Midbrain (tissue), 1 donor: ENCODE measurements around the gene CFAP73.
A peak's percentile ranks its signal among the peaks of the same experiment; 100 is the strongest.

Source experiments
- DNase-seq: peaks from one replicate; lab custom pipeline; 2025; lab: John Stamatoyannopoulos, UW

The CFAP73 gene

GRCh38 chr12:113164014-113164413 lies 14.5 kb downstream of the CFAP73 start:
- no peak for DNase-seq

GRCh38 chr12:113165521-113166450 lies 16.3 kb downstream of the CFAP73 start:
- DNase-seq, result no peak

- no peak for DNase-seq
Measured at GRCh38 chr12:113167868-113168267, 18.3 kb downstream of the CFAP73 start.

- DNase-seq, result no peak
Measured at GRCh38 chr12:113169697-113170096, 20.2 kb downstream of the CFAP73 start.

- no peak for DNase-seq
Measured at GRCh38 chr12:113170457-113170856, 20.9 kb downstream of the CFAP73 start.

- DNase-seq, result no peak
Measured at GRCh38 chr12:113170926-113171325, 21.4 kb downstream of the CFAP73 start.

- no peak for DNase-seq
Measured at GRCh38 chr12:113171543-113171942, 22.0 kb downstream of the CFAP73 start.

GRCh38 chr12:113172185-113172584 lies 22.7 kb downstream of the CFAP73 start:
- no peak for DNase-seq

GRCh38 chr12:113173081-113173698 lies 23.7 kb downstream of the CFAP73 start:
- no peak for DNase-seq

- peak; percentile 67 for DNase-seq
Measured at GRCh38 chr12:113174461-113175384, 25.2 kb downstream of the CFAP73 start.

GRCh38 chr12:113179023-113179422 lies 29.5 kb downstream of the CFAP73 start:
- DNase-seq, result no peak

- DNase-seq, result no peak
Measured at GRCh38 chr12:113180333-113180732, 30.8 kb downstream of the CFAP73 start.

- no peak for DNase-seq
Measured at GRCh38 chr12:113181975-113182374, 32.5 kb downstream of the CFAP73 start.

GRCh38 chr12:113183030-113183589 lies 33.6 kb downstream of the CFAP73 start:
- DNase-seq, result no peak

- no peak for DNase-seq
Measured at GRCh38 chr12:113184098-113184899, 34.8 kb downstream of the CFAP73 start.

GRCh38 chr12:113184900-113185179 lies 35.3 kb downstream of the CFAP73 start:
- peak; percentile 77 for DNase-seq

GRCh38 chr12:113185180-113186032 lies 35.9 kb downstream of the CFAP73 start, which contains the start of the genes DDX54 and RITA1:
TSS of gene DDX54 (minus strand) at chr12:113185478. CDS start at chr12:113185451, 27 bp downstream.
TSS of gene RITA1 (plus strand) at chr12:113185721. CDS start at chr12:113186747, 1,026 bp downstream.
- DNase-seq, result peak; percentile 74

- DNase-seq, result no peak
Measured at GRCh38 chr12:113186033-113186365, 36.5 kb downstream of the CFAP73 start.

- DNase-seq, result no peak
Measured at GRCh38 chr12:113186666-113187325, 37.3 kb downstream of the CFAP73 start.

- no peak for DNase-seq
Measured at GRCh38 chr12:113189361-113189760, 39.8 kb downstream of the CFAP73 start.
